ENCODE data around the gene NOTCH3.

Gene NOTCH3

GRCh38 chr19:15137777-15138176, 63.0 kb downstream of the NOTCH3 start:
- no peak for ATAC-seq
- peaks cover 4% of the 10 kb centered on the region for H3K4me1 Mint-ChIP-seq
- H3K27me3 Mint-ChIP-seq = no peaks in the 10 kb centered on the region
- no peak for DNase-seq
- H3K36me3 Mint-ChIP-seq (ENCODE audit: low read depth) = no peaks in the 10 kb centered on the region
- no peak overlapping the region for H3K27ac Mint-ChIP-seq
- peaks cover 10% of the 10 kb centered on the region for H3K9me3 Mint-ChIP-seq
- H3K4me3 Mint-ChIP-seq = no peak overlapping the region

DNA sequence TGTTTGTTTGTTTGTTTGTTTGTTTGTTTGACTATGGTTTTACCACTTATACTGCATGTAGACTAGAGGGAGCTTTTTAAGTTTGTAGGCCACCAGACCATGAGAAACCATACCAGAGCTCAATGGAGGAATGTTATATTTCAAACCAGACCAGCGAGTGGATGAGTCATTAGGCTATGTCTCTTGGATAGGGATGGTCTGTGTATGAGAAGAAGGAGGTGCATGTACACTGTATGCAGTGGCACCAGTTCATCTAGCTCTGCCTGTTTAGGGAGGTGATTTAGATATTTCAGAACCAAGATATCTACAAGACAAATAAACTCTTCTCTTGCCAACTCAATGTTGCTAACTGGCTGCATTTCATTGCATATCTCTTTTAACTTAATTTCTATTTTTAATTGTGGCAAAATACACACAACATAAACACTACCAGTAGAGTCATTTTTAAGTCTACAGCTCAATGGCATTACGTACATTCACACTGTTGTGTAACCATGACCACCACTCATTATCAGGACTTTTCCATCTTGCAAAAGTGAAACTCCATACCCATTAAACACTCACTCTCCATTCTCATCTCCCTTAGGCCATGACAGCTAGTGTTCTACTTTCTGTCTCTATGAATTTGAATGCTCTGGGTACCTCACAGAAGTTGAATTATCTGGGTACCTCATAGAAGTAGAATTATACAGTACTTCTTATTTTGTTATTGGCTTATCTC, 64.4 kb downstream of the NOTCH3 start:
- H3K9me3 Mint-ChIP-seq = peaks cover 10% of the 10 kb centered on the region
- ATAC-seq = peak; percentile 63
- no peak overlapping the region for H3K27ac Mint-ChIP-seq
- H3K27me3 Mint-ChIP-seq = no peaks in the 10 kb centered on the region
- no peak for DNase-seq
- peaks cover 4% of the 10 kb centered on the region for H3K4me1 Mint-ChIP-seq
- no peak overlapping the region for H3K4me3 Mint-ChIP-seq
- H3K36me3 Mint-ChIP-seq (ENCODE audit: low read depth) = no peaks in the 10 kb centered on the region

DNA sequence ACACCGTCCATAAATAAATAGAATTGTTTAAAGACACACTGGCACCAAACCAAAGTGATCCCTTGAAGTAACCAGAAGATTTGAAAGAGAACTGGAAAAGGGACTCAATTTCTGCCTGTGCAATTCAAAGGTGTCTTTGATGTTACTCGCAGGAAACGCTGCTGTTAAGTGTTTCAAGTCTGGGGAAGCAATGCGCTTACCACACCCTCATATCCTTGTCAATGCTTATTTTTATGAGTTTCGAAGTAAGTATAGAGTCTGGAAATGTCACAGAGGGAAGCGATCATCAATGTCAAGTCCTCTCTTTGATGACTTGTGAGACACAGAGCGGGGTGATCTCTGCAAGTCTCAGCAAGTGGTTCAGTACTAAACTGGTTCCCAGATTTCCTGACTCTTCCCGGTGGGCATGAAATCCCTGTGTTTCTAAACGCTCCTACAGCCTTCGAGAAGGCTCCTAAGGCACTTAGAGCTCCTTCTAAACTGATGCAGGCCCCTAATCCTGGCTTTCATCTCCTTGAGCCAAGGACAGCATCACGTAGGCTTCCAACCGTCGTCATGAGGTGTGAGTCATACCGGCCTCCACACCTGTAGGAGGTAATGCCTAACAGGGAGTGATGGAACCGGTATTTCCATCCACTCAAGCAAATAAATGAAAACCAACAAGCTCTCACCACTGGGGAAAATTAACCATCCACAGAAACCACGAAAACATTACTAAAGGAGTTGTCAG, 70.8 kb downstream of the NOTCH3 start:
- Mint-ChIP-seq H3K27me3 (peaks cover 6% of the 10 kb centered on the region), H3K27ac (peak overlapping the region; percentile 86), H3K4me1 (peaks cover 30% of the 10 kb centered on the region), H3K36me3 (ENCODE audit: low read depth) (peaks cover 5% of the 10 kb centered on the region), H3K9me3 (no peaks in the 10 kb centered on the region), H3K4me3 (peak overlapping the region; percentile 2)
- DNase-seq (peak; percentile 40), ATAC-seq (peak; percentile 14)

DNA sequence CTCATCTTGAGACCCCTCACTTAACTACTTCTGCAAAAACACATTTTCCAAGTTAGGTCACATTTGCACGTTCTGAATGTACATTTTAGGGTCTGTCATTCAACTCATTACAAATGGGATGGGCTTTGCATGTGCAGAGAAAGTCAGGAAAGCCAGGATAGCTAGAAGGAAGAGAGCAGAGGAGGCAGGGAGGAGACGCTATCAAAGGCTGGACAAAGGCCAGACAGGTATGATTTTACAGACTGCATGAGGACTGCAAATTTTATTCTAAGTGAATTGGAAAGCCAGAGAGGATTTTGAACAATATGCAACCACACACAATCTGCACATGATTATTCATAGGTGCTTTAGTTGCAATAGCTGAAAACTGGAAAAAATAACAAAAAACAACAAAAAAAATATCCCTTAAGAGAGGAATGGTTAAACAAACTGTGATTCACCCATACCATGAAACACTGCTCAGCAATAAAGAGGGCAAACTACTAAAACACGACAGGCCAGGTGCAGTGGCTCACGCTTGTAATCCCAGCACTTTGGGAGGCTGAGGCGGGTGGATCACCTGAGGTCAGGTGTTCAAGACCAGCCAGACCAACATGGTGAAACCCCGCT, 72.5 kb downstream of the NOTCH3 start:
- H3K4me3 Mint-ChIP-seq = no peak overlapping the region
- peaks cover 6% of the 10 kb centered on the region for H3K27me3 Mint-ChIP-seq
- ATAC-seq = no peak
- peaks cover 5% of the 10 kb centered on the region for H3K36me3 Mint-ChIP-seq (ENCODE audit: low read depth)
- H3K9me3 Mint-ChIP-seq = no peaks in the 10 kb centered on the region
- peaks cover 36% of the 10 kb centered on the region for H3K4me1 Mint-ChIP-seq
- no peak overlapping the region for H3K27ac Mint-ChIP-seq
- DNase-seq = no peak

DNA sequence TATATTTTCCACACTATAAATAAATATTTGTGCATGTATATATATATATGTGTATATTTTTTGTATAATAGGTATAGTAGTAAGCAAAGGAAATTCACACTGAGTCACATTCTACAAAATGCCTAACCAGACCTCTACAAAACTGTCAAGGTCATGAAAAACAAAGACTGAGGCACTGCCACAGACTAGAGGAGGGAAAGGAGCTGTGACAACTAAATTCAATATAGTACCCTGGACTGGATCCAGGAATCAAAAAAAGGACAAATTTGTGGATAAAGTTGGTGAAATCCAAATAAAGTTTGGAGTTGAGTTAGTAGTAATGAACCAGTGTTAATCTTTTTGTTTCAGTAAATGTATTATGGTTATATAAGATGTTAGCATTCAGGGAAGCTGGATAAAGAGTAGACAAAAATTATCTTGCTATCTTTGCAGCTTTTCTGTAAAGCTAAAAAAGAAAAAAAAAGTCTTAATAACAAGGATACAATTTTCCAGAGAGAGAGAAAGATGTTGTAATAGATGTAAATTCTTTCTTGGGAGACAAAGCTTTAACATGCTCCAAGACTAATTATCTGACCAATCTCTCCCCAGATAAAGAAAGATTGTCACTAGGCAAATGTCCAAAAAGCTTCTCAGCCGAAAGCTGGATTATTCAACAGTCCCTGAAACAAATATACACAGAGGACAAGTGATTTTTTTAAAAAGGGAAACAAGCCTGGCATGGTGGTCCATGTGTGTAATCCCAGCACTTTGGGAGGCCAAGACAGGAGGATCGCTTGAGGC, 74.5 kb downstream of the NOTCH3 start:
- Mint-ChIP-seq H3K4me3 (peak overlapping the region; percentile 93), H3K4me1 (peaks cover 36% of the 10 kb centered on the region), H3K27ac (peak overlapping the region; percentile 97), H3K27me3 (peaks cover 6% of the 10 kb centered on the region), H3K9me3 (no peaks in the 10 kb centered on the region), H3K36me3 (ENCODE audit: low read depth) (peaks cover 12% of the 10 kb centered on the region)
- ATAC-seq (no peak), DNase-seq (no peak)

- no peaks in the 10 kb centered on the region for H3K9me3 Mint-ChIP-seq
- peaks cover 34% of the 10 kb centered on the region for H3K4me1 Mint-ChIP-seq
- H3K27me3 Mint-ChIP-seq = peaks cover 6% of the 10 kb centered on the region
- peak overlapping the region; percentile 97 for H3K27ac Mint-ChIP-seq
- ATAC-seq = peak; percentile 90
- H3K4me3 Mint-ChIP-seq = peak overlapping the region; percentile 93
- peak; percentile 99 for DNase-seq
- peaks cover 17% of the 10 kb centered on the region for H3K36me3 Mint-ChIP-seq (ENCODE audit: low read depth)
Measured at GRCh38 chr19:15125232-15126067, 75.3 kb downstream of the NOTCH3 start.

GRCh38 chr19:15124572-15125231, 76.1 kb downstream of the NOTCH3 start:
- H3K27ac Mint-ChIP-seq = peak overlapping the region; percentile 97
- H3K4me3 Mint-ChIP-seq = peak overlapping the region; percentile 93
- peaks cover 6% of the 10 kb centered on the region for H3K27me3 Mint-ChIP-seq
- peaks cover 22% of the 10 kb centered on the region for H3K36me3 Mint-ChIP-seq (ENCODE audit: low read depth)
- peaks cover 26% of the 10 kb centered on the region for H3K4me1 Mint-ChIP-seq
- no peaks in the 10 kb centered on the region for H3K9me3 Mint-ChIP-seq
- DNase-seq (no peak), ATAC-seq (no peak)

- DNase-seq = no peak
- Mint-ChIP-seq H3K27ac (peak overlapping the region; percentile 97), H3K36me3 (ENCODE audit: low read depth) (peaks cover 28% of the 10 kb centered on the region), H3K4me3 (peak overlapping the region; percentile 93), H3K4me1 (peaks cover 19% of the 10 kb centered on the region), H3K27me3 (peaks cover 6% of the 10 kb centered on the region), H3K9me3 (no peaks in the 10 kb centered on the region)
- ATAC-seq = no peak
Measured at GRCh38 chr19:15123900-15124299, 76.9 kb downstream of the NOTCH3 start.

GRCh38 chr19:15123031-15123890, 77.5 kb downstream of the NOTCH3 start:
- Mint-ChIP-seq H3K36me3 (ENCODE audit: low read depth) (peaks cover 35% of the 10 kb centered on the region), H3K4me3 (peak overlapping the region; percentile 93), H3K4me1 (peaks cover 18% of the 10 kb centered on the region), H3K9me3 (no peaks in the 10 kb centered on the region), H3K27me3 (peaks cover 6% of the 10 kb centered on the region), H3K27ac (no peak overlapping the region)
- ATAC-seq (no peak), DNase-seq (no peak)

DNA sequence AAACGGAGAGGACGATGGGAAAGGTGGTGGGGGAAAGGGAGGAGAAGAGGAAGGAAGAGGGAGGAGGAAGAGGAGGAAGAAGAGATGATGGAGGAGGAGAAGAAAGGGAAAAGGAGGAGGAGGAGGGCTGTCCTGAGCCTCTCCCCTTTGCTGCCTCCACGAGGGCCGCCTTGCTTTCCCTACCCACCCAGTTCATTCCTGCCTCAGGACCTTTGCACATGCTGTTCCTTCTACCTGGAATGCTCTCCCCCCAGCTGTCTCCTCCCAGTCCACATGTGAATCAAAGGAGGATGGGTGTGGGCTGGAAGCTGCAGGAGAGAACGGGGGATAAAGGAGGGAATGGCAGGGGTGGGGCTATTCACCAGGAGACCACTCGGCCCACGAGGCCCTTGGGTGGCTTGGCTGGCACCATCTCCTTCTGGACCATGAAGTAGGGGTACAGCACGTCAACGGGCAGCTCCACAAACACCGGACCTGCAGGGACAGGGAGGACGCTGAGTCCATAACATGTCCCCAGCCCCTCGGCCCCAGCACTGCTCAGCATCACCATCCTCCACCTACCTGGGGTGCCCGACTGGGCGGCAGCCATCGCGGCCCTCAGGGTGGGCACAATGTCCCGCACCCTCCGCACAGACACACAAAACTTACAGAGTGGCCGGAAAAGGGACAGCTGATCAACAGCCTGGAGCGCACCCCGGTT, 78.3 kb downstream of the NOTCH3 start:
- no peak for ATAC-seq
- no peaks in the 10 kb centered on the region for H3K9me3 Mint-ChIP-seq
- peaks cover 6% of the 10 kb centered on the region for H3K27me3 Mint-ChIP-seq
- H3K4me3 Mint-ChIP-seq = no peak overlapping the region
- H3K36me3 Mint-ChIP-seq (ENCODE audit: low read depth) = peaks cover 40% of the 10 kb centered on the region
- DNase-seq = no peak
- peaks cover 18% of the 10 kb centered on the region for H3K4me1 Mint-ChIP-seq
- H3K27ac Mint-ChIP-seq = no peak overlapping the region

- H3K4me1 Mint-ChIP-seq = peaks cover 9% of the 10 kb centered on the region
- H3K36me3 Mint-ChIP-seq (ENCODE audit: low read depth) = peaks cover 42% of the 10 kb centered on the region
- no peak overlapping the region for H3K4me3 Mint-ChIP-seq
- peaks cover 2% of the 10 kb centered on the region for H3K27me3 Mint-ChIP-seq
- no peaks in the 10 kb centered on the region for H3K9me3 Mint-ChIP-seq
- no peak for DNase-seq
- ATAC-seq = no peak
- H3K27ac Mint-ChIP-seq = no peak overlapping the region
Measured at GRCh38 chr19:15120135-15121026, 80.4 kb downstream of the NOTCH3 start.

Data from activated naive CD8-positive, alpha-beta T cell treated with anti-CD3 and anti-CD28 coated beads, Interleukin-2, amount 50 U/mL, for 24 hours (primary cell).